CD4-positive, alpha-beta T cell treated with Interferon alpha-2 for 1 hour (primary cell): Measurements from ENCODE around the gene ASB17.
"Not testable (repeated sequence)": the region's sequence is repeated elsewhere in the genome, so short reads cannot be mapped to it uniquely, and the experiment has no call there.

Experiments
- DNase-seq, 2 donors: peaks; one replicate each; pipeline ENCODE4 v3.0.0-alpha.2; 2020 to 2022

The ASB17 gene

DNA sequence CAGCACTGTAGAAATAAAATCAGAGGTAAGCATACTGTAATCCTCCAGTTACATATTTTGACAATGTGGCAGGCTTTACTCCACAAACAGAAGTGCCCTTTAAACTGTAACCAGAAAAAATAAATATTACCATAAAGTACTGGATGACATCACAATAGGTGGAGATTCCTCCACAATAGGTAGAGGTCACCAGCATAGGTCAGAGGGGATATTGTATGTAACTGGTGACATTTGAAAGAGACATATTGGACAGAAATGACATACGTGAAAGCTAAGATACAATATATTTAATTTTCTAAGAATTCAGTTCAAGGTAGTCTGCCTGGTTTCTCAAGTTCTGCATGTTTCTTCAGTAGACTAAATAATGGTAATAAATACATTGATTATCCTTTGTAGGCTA is at the start of gene ASB17:
TSS of gene ASB17 (minus strand) at position 101 of the 400 bp plus-strand sequence. CDS start 113 bp downstream, outside the sequence.
- DNase-seq, result no peak

DNA sequence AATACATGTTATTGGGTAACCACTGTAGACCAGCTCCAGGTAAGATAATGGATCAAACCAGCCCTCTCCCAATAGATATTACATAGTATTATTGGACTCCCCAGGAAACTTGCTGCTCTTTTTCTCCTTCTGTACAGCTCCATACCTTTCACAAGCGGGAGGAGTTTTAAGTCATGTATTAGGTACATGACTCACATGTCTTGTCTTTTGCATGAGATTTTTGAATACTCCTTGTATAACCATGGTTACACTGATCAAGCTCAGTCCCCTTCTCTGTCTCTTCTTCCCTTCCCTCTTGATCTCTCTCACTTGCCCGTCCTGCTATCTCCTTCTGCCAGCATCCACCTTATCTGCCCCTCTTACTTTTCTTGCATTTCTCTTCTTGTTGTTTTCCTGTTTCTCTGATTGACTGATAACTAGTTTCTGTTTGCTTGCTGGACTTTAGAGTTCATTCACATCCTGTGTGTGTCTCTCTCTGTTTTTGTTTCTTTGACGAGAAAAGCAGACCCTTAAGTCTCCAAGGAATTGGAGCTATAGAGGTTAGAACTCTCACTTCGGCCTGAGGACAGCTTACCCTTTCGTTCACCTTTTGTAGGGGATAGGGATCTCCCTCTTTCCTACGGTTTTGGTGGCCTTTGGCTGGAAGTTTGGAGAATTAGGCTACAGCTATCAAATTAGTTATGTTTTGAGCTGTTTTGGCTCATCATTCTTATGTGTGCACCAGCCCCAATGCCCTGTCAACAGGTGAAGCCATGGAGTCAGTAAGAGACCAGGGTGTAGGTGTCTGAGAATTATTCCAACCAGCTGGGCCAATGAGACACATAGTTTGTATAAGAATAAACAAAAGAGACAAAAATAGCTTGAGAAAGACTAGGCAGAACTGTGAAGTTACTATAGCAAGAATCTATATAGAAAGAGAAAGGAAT is 49.0 kb upstream of the ASB17 start:
- DNase-seq, result no peak

GRCh38 chr1:75970631-75971030 is 38.4 kb upstream of the ASB17 start:
- no peak for DNase-seq

DNA sequence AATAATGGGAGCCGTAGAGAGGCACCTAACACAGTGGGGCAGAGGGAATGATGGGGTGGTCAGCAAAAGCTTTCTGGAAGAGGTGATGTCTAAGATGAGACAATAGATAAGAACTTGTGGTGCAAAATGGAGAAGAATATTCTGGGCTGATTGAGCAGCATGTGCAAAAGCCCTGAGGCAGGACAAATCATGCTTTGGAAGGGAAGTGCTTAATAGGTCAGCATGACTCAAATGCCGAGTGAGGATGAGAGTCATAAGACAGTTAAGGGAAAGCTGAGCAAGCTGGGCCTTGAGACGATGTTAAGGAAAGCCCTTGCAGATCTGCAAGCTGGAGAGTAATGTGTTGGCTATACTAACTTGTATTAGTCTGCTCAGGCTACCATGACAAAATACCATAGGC is 37.3 kb upstream of the ASB17 start:
- DNase-seq, result no peak

- DNase-seq, result no peak
Measured at GRCh38 chr1:75967719-75968118, 35.5 kb upstream of the ASB17 start.

GRCh38 chr1:75964760-75965408 is 32.7 kb upstream of the ASB17 start:
- no peak for DNase-seq

DNA sequence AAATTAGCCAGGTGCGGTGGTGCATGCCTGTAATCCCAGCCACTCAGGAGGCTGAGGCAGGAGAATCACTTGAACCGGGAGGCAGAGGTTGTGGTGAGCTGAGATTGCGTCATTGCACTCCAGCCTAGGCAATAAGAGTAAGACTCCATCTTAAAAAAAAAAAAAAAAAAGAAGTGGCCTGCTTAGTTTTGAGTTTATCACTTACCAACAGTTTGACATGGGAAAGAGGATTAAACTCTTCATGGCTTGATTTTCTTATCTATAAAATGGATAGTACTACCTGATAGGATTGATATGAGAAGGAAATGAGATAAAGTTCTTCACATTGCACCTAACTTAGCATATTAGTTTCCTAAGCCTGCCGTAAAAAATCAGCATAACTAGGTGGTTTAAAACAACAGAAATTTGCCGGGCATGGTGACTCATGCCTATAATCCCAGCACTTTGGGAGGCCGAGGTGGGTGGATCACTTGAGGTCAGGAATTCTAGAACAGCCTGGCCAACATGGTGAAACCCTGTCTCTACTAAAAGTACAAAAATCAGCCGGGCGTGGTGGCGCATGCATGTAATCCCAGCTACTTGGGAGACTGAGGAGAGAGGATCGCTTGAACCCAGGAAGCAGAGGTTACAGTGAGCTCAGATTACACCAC is 32.0 kb upstream of the ASB17 start:
- DNase-seq, result not testable (repeated sequence)

DNA sequence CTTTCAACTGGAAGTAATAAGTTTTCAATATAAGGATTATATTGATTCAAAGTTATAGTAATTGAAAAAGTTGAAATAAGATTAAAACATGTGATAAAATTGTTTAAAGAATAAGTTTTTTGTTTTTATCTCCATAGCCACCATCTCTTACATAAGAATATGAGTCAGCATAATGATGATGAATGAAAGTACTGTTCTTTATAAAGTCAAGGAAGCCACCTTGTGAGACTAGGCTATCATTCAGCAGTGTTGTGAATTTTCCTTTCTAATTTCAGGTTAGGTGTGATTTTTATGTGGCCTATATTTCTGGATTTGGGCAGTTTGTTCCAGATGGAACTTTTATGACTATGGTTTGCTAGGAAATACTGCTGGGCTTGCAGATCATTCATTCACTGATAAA is 22.4 kb upstream of the ASB17 start:
- DNase-seq, result no peak

- no peak for DNase-seq
Measured at GRCh38 chr1:75953461-75953860, 21.3 kb upstream of the ASB17 start.

GRCh38 chr1:75952016-75952415 is 19.8 kb upstream of the ASB17 start:
- no peak for DNase-seq

GRCh38 chr1:75950176-75950575 is 18.0 kb upstream of the ASB17 start:
- no peak for DNase-seq

DNA sequence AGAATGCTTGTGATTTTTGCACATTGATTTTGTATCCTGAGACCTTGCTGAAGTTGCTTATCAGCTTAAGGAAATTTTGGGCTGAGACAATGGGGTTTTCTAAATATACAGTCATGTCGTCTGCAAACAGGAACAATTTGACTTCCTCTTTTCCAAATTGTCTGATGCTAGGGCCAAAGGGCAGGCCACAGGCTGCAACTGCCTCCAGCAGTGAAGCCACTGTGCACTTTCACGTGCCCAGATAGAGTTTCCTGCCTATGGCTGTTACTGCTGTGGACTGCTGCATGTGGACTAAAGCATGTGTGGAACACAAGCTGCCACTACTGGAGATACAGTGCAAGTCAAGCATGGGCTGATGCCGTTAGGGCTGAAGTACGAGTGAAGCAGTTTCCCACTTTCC is 10.8 kb upstream of the ASB17 start:
- not testable (repeated sequence) for DNase-seq

DNA sequence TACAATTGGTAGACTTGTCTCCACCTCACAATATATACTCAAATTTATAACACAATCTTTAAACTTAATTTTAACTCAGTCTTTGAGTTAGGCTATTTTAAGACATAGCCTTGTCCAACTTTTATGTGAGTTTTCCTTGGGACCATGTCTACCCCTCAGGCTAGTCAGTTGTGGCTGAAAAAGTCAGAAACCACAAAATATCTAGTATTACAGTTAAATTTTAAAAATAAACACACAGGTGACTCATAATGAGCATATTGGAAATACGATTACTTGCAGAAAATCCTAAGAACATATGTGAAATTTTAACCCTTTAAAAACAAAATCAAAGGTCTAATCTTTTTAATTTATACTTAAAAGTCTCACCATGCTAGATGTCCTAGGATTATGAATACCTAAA is 4.8 kb upstream of the ASB17 start:
- no peak for DNase-seq

DNA sequence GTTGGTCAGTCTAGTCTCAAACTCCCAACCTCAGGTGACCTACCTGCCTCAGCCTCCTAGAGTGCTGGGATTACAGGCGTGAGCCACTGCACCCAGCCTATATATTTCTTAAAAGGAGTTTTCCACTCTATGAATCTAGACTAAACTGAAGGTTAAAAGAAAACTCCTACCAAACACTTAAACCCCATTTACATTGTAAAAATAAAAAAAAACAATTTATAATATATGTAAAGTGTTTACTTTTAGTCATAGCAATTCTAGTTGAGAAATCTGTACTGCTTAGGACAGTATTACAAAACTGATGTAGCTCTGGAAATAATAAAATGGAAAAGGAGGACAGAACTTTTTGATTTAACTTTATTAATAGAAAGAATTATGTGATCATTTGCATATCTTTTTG is 9.5 kb downstream of the ASB17 start:
- no peak for DNase-seq

DNA sequence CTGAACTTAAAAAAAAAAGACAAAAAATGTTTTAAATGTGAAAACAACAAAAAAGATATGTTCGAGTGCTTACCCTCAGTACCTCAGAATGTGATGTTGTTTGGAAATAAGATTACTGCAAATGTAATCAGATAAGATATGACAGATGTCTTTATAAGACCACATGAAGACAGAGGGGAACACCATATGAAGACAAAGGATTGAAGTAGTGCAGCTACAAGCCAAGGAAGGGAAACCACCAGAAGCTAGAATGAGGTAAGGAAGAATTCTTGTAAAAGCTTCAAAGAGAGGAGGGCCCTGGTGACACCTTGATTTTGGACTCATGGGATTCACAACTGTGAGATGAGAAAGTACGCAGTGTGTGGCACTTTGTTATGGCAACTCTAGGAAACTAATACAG is 15.4 kb downstream of the ASB17 start:
- DNase-seq, result no peak

- DNase-seq, result no peak
Measured at GRCh38 chr1:75908717-75909152, 23.5 kb downstream of the ASB17 start.

GRCh38 chr1:75901371-75901770 is 30.8 kb downstream of the ASB17 start:
- no peak for DNase-seq

DNA sequence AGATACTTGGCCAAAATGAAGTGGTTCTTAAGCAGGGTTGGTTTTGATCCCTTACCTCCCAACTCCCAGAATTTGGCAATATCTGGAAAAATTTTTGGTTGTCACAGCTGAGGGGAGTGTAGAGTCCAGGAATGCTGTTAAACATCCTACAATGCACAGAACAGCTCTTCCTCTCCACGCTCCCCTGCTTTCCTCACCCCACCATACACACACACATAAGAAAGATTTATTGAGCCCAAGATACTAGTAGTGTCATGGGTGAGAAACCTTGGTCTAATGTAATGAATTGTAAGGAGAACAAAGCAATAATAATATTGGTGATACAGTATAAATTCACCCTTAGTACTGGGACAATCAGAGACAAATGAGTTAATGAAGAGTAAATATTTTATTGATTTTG is 47.8 kb downstream of the ASB17 start:
- no peak for DNase-seq

- no peak for DNase-seq
Measured at GRCh38 chr1:75879985-75880384, 52.2 kb downstream of the ASB17 start.

GRCh38 chr1:75870951-75871350 is 61.3 kb downstream of the ASB17 start:
- no peak for DNase-seq
